D341Med (cell line): ENCODE data around the gene LTBP3.
"Not testable (repeated sequence)": the region's sequence is repeated elsewhere in the genome, so short reads cannot be mapped to it uniquely, and the experiment has no call there.

Source experiments
- DNase-seq: peaks from one replicate; pipeline ENCODE4 v3.0.0; 2012; ENCODE audit warnings: low spot score

LTBP3 gene

DNA sequence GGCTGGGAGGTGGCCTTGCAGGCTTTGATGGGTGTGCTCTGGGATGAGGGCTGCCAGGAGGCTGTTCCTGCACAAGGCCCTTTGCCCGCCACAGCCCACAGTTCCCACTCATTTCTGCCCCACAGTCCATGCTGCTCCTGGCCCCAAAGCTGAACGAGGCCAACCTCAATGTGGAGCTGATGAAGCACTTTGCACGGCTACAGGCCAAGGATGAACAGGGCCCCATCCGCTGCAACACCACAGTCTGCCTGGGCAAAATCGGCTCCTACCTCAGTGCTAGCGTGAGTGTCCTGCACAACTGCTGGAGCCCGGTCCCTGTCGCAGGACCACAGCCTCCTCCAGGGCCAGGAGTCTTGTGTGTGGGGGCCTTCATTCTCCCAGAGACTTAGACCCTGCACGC lies 23.1 kb downstream of the LTBP3 start:
- DNase-seq, result no peak

DNA sequence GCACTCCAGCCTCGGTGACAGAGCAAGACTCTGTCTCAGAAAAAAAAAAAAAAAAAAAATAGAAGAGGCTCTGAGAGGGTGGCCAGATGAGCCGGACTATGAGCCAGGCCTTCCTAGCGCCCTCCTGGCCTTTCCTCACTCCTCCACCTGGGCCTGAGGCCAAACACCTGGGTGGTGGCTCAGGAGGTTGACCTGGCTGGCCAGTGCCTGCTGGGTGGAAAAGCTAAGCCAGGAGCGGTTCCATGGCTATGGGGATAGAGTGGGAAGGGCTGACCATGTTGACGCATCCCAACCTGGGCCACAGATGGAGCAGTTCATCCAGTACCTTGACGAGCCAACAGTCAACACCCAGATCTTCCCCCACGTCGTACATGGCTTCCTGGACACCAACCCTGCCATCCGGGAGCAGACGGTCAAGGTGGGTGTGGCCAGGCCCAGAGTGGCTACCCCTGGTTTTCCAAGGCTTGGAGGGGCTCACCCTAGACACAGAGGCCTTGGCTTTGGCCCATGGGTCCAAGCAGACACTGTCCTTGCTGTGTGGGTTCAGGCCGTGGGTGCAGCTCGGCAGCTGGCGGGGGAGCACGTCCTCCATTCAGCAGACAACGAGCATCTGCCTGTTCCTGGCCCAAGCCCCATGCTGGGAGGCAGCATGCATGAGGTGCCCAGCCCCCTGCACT lies 25.6 kb downstream of the LTBP3 start:
- no peak for DNase-seq

DNA sequence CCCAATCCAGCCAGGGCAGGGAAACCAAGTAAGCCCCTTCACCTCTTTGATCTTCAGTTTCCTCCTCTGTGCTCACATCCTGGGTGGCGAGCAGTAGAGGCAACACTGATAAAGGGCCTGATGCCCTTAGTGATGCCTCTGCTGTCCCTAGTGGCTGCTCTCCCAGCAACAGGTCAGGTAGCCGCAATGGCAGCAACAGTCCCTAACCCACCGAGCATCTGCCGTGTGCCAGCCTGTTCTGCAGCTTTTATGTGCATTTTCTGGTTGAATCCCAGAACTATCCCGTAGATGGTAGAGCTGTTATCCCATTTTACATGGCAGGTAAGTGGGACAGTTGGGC lies 28.0 kb downstream of the LTBP3 start:
- DNase-seq, result no peak

DNA sequence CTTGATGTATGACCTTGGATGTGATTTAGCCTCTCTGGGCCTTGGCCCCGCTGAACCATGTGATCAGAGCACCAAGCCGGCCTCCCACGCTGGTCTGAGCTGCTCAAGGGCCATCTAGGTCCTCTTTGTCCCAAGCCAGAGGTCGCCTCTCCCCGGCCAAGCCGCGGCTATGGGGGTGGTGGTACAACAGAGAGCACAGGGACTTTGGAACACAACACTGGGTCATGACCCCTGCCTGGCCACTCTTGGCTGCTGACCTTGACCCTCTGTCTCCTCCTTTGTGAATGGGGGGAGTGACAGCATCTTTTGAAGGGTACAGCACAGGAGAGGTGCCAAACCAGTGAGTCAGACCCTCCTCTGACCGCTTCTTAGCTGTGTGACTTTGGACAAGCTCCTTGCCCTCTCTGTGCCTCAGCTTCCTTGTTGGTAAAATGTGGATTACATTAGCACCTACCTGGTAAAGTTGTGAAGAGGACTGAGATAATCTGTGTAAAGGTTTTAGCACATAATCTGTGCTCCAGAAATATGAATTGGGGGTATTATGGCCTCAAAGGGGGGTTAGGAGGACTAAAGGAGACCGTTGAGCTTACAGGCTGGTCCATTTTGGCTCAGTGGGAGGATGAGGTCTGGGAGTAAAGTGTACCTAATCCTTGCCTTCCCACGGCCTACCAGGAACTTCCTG lies 28.5 kb downstream of the LTBP3 start:
- DNase-seq, result no peak

DNA sequence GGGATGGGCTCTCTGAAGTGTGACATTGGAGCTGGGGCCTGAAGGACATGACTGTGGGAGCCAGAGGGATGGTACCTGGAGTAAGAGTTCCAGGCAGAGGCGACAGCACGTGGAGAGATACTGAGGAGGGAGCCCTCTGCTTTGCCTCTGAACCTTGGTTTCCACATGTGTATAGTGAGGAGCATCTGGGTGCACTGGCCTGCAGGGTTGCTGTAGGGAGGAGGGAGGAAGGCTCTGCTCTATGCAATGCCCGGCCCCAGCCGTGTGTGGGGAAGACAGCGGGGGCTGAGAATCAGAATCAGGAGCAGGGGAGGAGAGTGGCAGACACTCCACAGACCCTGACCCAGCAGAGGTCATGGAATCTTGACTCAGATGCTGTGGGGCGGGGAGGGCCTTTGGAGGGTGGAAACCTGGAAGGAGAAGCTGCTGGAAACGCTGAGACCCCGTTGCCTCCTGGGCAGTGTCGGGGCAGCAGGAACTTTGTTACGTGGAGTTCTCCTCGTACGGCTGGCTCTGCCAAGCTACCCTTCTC lies 29.3 kb downstream of the LTBP3 start:
- no peak for DNase-seq

DNA sequence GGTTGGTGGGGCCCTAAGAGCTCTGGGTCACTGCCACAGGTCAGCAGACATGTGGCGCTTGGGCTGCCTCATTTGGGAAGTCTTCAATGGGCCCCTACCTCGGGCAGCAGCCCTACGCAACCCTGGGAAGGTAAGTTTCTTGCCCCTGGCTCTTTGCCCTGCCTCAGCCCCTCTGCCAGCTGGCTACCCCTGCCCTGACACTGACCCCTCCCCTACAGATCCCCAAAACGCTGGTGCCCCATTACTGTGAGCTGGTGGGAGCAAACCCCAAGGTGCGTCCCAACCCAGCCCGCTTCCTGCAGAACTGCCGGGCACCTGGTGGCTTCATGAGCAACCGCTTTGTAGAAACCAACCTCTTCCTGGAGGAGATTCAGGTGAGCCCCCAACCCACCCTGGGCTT lies 31.4 kb downstream of the LTBP3 start:
- no peak for DNase-seq

DNA sequence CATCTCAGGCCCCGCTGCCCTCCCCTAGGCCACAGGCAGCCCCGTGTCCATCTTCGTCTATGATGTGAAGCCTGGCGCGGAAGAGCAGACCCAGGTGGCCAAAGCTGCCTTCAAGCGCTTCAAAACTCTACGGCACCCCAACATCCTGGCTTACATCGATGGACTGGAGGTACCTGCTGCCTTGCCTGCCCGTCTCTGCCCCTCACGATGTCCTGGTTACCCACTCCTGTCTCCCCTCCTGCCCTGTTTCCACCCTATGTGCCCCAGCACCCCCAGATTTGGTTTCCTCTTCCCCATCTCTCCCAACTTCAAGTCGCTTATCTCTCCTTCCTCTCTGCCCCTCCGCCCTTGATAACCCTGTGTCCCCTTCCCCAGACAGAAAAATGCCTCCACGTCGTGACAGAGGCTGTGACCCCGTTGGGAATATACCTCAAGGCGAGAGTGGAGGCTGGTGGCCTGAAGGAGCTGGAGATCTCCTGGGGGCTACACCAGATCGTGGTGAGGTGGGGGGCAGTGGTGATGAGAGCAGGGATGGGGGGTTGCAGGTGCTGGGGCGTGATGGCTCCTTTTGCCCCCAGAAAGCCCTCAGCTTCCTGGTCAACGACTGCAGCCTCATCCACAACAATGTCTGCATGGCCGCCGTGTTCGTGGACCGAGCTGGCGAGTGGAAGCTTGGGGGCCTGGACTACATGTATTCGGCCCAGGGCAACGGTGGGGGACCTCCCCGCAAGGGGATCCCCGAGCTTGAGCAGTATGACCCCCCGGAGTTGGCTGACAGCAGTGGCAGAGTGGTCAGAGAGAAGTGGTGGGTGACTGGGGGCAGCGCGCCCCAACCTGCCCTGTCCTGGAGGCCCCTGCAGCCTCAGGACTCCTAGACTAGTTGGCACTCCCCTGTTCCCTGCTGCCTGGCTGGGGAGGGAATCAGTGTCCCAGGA lies 32.3 kb downstream of the LTBP3 start:
- peak; percentile 19 for DNase-seq

DNA sequence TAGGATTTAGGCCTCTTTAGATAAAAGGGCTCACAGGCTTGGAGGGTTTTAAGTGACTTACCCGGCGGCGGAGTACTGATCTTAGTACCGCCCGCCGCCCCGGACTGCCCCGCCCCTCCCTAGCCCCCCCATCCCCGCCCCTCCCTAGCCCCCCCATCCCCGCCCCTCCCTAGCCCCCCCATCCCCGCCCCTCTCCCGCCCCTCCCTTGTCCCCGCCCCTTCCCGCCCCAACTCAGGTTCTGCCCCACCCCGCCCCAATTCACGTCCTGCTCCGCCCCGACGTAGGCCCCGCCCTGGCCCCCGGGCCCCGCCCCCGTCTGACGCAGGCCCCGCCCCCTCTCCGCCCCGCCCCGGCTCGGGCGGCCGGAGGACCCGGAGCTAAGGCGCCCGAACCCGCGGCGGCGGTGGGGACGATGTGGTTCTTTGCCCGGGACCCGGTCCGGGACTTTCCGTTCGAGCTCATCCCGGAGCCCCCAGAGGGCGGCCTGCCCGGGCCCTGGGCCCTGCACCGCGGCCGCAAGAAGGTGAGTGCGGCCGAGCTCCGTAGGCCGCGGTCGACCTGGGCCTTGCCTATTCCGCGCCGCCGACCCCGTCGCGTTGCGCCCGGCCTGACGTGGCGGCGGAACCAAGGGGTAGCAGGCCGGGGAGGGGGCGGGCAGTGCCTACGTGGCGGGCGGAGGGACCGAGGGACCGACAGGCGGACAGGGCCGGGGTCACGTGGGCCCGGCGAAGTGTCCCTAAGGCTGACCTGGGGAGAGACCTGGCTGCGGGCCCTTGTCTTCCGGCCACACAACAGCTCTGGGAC lies 33.2 kb downstream of the LTBP3 start, which contains the start of gene SCYL1:
TSS of gene SCYL1 (plus strand) at position 343 of the 805 bp plus-strand sequence. CDS start at position 414, 71 bp downstream.
- DNase-seq, result peak; percentile 98

DNA sequence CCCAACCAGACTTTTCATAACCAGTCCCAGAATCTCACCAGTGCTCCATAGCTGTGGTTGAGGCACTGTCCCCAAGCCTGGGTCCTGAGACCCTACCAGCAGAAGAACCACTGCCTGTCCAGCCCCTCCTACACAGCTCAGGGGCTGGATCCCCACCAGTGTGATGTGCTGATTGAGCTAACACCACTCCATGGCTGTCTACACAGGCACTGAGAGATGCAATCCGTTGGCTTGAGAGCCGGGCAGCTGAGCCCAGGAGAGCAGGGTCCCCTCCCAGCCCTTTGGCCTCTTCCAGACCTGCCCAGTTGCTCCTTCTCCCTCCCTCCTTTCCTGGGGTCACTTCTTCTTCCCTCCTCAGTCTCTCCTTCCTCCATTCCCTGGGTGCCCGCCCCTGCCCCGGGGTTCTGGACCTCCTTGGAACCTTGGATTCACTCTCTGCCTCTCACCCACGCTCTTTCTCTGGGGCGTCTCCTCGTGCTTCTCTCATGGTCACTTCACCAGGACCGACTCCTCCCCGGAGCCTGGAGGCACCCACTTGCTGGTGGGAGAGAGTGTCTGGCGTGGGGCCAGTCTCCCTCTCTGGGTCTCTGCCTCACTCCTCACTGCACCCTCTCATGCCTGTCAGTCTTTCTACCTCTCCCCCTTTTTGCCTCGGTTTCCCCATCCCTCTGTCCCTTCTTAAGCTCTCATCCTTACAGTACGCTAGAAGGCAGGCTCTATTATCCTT lies 34.0 kb downstream of the LTBP3 start:
- DNase-seq, result peak; percentile 18

DNA sequence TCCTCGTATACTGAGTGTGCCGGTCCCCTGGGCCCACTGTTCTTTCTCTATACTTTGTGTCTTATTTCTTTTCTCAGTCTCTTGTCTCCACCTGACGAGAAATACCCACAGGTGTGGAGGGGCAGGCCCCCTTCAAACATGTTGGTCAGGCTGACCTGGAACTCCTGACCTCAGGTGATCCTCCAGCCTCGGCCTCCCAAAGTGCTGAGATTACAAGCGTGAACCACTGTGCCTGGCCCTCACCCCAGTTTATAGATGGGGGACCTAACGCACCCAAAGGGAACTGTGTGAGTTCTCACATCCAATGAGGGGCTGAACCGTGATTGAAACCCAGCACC lies 34.6 kb downstream of the LTBP3 start:
- not testable (repeated sequence) for DNase-seq

DNA sequence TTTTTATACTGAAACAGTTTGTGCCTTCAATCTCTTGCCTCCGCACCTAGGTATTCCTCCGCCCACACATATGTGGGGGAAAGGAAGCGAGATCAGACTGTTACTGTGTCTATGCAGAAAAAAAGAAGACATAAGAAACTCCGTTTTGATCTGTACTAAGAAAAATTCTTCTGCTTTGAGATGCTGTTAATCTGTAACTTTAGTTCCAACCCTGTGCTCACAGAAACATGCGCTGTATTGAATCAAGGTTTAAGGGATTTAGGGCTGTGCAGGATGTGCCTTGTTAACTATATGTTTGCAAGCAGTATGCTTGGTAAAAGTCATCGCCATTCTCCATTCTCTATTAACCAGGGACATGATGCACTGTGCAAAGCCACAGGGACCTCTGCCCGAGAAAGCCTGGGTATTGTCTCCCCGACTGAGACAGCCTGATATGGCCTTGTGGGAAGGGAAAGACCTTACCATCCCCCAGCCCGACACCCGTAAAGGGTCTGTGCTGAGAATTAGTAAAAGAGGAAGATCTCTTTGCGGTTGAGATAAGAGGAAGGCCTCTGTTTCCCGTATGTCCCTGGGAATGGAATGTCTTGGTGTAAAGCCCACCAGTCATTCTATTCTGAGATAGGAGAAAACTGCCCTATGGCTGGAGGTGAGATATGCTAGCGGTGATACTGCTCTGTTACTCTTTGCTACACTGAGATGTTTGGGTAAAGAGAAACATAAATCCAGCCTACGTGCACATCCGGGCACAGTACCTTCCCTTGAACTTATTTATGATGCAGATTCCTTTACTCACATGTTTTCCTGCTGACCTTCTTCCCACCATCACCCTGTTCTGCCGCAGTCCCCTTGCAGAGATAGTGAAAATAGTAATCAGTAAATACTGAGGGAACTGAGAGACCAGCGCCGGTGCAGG lies 35.2 kb downstream of the LTBP3 start:
- DNase-seq, result not testable (repeated sequence)

DNA sequence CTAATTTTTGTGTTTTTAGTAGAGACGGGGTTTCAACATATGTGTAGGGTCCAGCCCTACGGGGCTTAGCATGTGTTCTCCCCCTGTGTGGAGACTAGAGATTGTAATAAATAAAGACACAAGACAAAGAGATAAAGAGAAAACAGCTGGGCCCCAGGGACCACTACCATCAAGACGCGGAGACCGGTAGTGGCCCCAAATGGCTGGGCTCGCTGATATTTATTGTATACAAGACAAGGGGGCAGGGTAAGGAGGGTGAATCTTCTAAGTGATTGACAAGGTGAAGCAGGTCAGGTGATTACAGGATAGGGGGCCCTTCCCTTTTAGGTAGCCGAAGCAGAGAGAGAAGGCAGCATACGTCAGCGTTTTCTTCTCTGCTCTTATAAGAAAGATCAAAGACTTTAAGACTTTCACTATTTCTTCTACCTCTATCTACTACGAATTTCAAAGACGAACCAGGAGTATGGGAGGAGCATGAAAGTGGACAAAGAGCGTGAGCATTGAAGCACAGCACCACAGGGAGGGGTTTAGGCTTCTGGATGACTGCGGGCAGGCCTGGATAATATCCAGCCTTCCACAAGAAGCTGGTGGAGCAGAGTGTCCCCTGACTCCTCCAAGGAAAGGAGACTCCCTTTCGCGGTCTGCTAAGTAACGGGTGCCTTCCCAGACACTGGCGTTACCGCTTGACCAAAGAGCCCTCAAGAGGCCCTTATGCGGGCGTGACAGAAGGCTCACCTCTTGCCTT lies 36.2 kb downstream of the LTBP3 start:
- DNase-seq, result not testable (repeated sequence)

DNA sequence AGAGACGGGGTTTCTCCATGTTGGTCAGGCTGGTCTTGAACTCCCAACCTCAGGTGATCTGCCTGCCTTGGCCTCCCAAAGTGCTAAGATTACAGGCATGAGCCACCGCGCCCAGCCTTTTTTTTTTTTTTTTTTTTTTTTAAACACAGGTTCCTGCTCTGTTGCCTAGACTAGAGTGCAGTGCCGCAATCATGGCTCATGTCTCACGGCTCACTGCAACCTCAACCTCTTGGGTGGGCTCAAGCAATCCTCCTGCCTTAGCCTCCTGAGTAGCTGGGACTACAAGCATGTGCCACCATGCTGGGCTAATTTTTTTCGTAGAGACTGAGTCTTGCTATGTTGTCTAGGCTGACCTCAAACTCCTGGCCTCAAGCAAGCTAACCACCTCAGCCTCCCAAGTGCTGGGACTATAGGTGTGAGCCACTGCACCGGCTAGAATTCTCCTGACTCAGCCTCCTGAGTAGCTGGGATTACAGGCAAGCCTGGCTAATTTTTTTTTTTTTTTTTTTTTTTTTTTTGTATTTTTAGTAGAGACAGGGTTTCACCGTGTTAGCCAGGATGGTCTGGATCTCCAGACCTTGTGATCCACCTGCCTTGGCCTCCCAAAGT lies 39.1 kb downstream of the LTBP3 start:
- DNase-seq, result not testable (repeated sequence)

DNA sequence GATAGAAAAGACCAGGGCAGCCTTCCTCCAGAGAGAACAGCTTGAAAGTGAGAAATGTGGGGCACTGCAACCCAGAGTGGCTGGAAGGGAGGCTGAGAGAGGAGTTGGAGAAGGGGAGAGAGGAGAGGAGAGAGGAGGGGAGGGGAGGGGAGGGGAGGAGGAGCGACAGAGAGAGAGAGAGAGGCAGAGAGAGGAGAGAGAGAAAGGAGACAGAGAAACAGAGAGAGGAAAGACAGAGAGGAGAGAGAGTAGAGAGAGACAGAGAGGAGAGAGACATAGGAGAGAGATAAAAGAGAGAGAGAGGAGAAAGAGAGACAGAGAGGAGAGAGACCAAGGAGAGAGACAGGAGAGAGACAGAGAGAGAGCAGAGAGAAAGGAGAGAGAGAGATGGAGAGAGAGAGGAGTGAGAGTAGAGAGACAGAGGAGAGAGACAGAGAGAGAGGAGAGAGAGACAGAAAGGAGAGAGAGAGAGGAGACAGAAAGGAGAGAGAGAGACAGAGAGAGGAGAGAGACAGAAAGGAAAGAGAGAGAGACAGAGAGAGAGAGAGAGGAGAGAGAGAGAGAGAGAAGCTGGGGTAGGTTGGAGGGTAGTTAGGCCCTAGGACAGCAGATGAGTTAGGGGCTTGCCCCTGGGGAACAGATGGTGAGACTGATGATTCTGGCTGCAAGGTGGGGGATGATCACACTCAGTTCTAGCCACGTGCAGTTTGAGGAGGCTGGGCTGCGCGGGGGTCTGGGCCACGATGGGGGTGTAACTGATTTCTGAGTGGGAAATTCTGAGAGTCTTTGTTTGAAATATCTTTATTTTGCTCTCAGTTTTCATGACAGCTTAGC lies 41.8 kb downstream of the LTBP3 start:
- peak; percentile 30 for DNase-seq

DNA sequence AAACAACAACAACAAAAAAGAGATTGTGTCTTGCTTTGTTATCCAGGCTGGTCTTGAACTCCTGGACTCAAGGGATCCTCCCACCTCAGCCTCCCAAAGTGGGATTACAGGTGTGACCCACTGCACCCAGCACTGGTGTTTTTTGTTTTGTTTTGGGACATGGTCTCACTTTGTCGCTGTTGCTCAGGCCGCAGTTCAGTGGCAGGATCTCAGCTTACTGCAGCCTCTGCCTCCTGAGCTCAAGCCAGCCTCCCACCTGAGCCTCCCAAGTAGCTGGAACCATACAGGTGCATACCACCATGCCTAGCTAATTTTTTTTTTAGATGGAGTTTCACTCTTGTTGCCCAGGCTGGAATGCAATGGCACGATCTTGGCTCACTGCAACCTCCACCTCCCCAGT lies 45.8 kb downstream of the LTBP3 start:
- not testable (repeated sequence) for DNase-seq

DNA sequence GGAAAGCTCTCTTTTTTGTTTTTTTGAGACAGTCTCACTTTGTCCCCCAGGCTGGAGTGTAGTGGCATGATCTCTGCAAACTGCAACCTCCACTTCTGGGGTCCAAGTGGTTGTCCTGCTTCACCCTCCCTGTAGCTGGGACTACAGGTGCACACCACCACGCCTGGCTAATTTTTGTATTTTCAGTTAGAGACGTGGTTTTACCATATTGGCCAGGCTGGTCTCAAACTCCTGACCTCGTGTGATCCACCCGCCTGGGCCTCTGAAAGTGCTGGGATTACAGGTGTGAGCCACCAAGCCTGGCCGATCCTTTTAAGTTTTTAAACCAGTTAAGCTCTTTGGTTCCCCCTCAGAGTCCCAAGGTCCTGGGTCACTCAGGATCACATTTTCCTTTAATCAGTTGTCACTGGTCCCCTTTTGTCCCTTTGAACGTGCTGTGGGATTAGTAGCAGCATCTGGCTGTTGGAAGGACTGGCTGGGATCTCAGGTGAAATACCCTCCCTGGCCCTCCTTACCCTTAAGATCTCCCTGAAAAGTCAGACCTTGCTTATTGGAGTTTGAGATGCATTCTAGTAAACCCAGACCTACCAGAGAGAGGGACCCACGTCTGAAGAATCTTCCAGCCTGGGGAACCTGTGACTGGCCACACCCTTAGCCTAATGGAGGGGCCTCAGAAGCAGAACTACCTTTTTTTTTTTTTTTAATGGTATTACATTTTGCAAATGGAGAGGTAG lies 51.2 kb downstream of the LTBP3 start:
- no peak for DNase-seq

DNA sequence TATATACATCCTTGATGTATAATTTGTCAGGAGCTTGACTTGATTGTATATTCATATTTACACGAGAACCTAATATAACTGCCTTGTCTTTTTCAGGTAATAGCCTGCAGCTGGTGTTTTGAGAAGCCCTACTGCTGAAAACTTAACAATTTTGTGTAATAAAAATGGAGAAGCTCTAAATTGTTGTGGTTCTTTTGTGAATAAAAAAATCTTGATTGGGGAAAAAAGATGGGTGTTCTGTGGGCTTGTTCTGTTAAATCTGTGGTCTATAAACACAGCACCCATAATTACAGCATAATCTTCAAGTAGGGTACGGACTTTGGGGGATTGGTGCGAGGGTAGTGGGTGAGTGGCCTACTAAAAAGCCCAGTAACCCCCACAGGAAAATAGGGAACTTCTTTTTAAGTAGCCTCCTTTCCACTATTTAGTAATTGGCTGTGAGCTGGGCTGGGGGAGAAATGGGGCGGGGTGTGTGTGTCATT lies 51.8 kb downstream of the LTBP3 start:
- no peak for DNase-seq
